CD14-positive monocyte (primary cell): ENCODE data around the gene PDE4D. TPM values are rescaled to one million over a fixed set of nuclear protein-coding genes. Genes with fewer than 3 reads are reported as not detected.

ENCODE experiments used
- DNase-seq, 3 donors: peaks; one replicate each; pipeline ENCODE4 v3.0.0-alpha.2; 2011 to 2022
- H2AFZ ChIP-seq: 2 replicates; pipeline ENCODE4 v1.6.0; 2012; ENCODE audit warnings: mild to moderate bottlenecking, low read depth, low read length, inconsistent platforms; ENCODE audit not compliant: insufficient read depth, poor library complexity, severe bottlenecking
- H3K27ac ChIP-seq, 2 donors: 1 replicate in 1 of 2; 2 replicates in 1 of 2; pipeline ENCODE4 v1.5.1; 2012 to 2013; ENCODE audit warnings: low read length in 2 of 2, control low read depth in 1 of 2, inconsistent platforms in 1 of 2, low read depth in 1 of 2, mild to moderate bottlenecking in 1 of 2
- H3K27me3 ChIP-seq, 2 donors: one replicate each; pipeline versions ENCODE4 v1.6.0 to v1.6.1; 2011 to 2013; ENCODE audit warnings: low read length in 2 of 2; ENCODE audit not compliant: control insufficient read depth in 2 of 2, insufficient read depth in 2 of 2
- H3K36me3 ChIP-seq, 2 donors: replicated peaks in 1 of 2; 1 replicate in 1 of 2; 2 replicates in 1 of 2; pipeline versions ENCODE4 v1.5.1 to v1.6.1; 2012 to 2013; ENCODE audit warnings: low read length in 2 of 2, control low read depth in 1 of 2, inconsistent platforms in 1 of 2, mild to moderate bottlenecking in 1 of 2; ENCODE audit not compliant: insufficient read depth in 2 of 2, control insufficient read depth in 1 of 2
- H3K4me1 ChIP-seq, 2 donors: 1 replicate in 1 of 2; 2 replicates in 1 of 2; pipeline versions ENCODE4 v1.5.1 to v1.6.1; 2012 to 2013; ENCODE audit warnings: low read length in 2 of 2, control low read depth in 1 of 2, inconsistent platforms in 1 of 2, mild to moderate bottlenecking in 1 of 2, moderate library complexity in 1 of 2; ENCODE audit not compliant: insufficient read depth in 2 of 2, control insufficient read depth in 1 of 2
- H3K4me2 ChIP-seq: replicated peaks from 2 replicates; pipeline ENCODE3; 2012; ENCODE audit warnings: low read length, moderate library complexity, mild to moderate bottlenecking; ENCODE audit not compliant: poor library complexity, severe bottlenecking; ENCODE audit errors: extremely low read depth
- H3K4me3 ChIP-seq, 3 experiments: fragments of 200-600 bp in 1 of 3; sonication (generic) in 1 of 3; replicated peaks in 1 of 3; 1 replicate in 2 of 3; 2 replicates in 1 of 3; pipeline ENCODE4 v1.5.1; 2011 to 2013; ENCODE audit warnings: low read length in 3 of 3, mild to moderate bottlenecking in 3 of 3, control low read depth in 2 of 3, low read depth in 2 of 3, inconsistent platforms in 1 of 3, moderate library complexity in 1 of 3
- H3K79me2 ChIP-seq: 2 replicates; pipeline ENCODE4 v1.6.0; 2012; ENCODE audit warnings: mild to moderate bottlenecking, control low read depth, inconsistent platforms, low read length, moderate library complexity; ENCODE audit not compliant: insufficient read depth
- H3K9ac ChIP-seq: 2 replicates; pipeline ENCODE4 v1.6.0; 2017; ENCODE audit warnings: low read length, mild to moderate bottlenecking; ENCODE audit not compliant: insufficient read depth, poor library complexity, severe bottlenecking
- H3K9me3 ChIP-seq, 2 donors: replicated peaks in 1 of 2; 1 replicate in 1 of 2; 2 replicates in 1 of 2; pipeline versions ENCODE4 v1.5.1 to v1.6.1; 2012 to 2013; ENCODE audit warnings: low read length in 2 of 2, control low read depth in 1 of 2; ENCODE audit not compliant: control insufficient read depth in 1 of 2, insufficient read depth in 1 of 2
- H4K20me1 ChIP-seq: 2 replicates; pipeline ENCODE4 v1.6.0; 2012; ENCODE audit warnings: mild to moderate bottlenecking, low read length, control low read depth, moderate library complexity; ENCODE audit not compliant: insufficient read depth
- H3K27ac Mint-ChIP-seq, 7 donors: one replicate each; pipeline ENCODE4 v1.8.0; 2020; ENCODE audit warnings: mild to moderate bottlenecking in 7 of 7, mixed read lengths in 7 of 7, moderate library complexity in 6 of 7, inconsistent platforms in 2 of 7
- H3K27me3 Mint-ChIP-seq, 3 donors: one replicate each; pipeline ENCODE4 v1.8.0; 2021 to 2022; ENCODE audit warnings: low read depth in 3 of 3, mild to moderate bottlenecking in 3 of 3, mixed read lengths in 3 of 3, moderate library complexity in 3 of 3, inconsistent platforms in 1 of 3
- H3K36me3 Mint-ChIP-seq, 2 donors: one replicate each; pipeline ENCODE4 v1.8.0; 2020; ENCODE audit warnings: mixed read lengths in 2 of 2, inconsistent platforms in 1 of 2, mild to moderate bottlenecking in 1 of 2
- H3K4me1 Mint-ChIP-seq: one replicate; pipeline ENCODE4 v1.8.0; 2020; ENCODE audit warnings: mild to moderate bottlenecking, mixed read lengths
- H3K4me3 Mint-ChIP-seq, 2 donors: one replicate each; pipeline ENCODE4 v1.8.0; 2020; ENCODE audit warnings: mild to moderate bottlenecking in 2 of 2, mixed read lengths in 2 of 2, moderate library complexity in 1 of 2
- H3K9me3 Mint-ChIP-seq, 7 donors: one replicate each; pipeline ENCODE4 v1.8.0; 2020 to 2022; ENCODE audit warnings: mixed read lengths in 7 of 7, mild to moderate bottlenecking in 6 of 7, moderate library complexity in 6 of 7, inconsistent platforms in 2 of 7
- CTCF ChIP-seq: fragments of 200-600 bp; IDR thresholded peaks from one replicate; pipeline ENCODE4 v1.8.0; 2022; ENCODE audit warnings: antibody characterized with exemption, mild to moderate bottlenecking
- WGBS: methylation state at CpG from one replicate; pipeline ENCODE4 v1.1.5; 2013; ENCODE audit warnings: missing lambda C conversion rate; ENCODE audit not compliant: insufficient coverage; 5-methylcytosine and 5-hydroxymethylcytosine counted together
- intact Hi-C, 2 donors: fragments of 100-400 bp; cut with micrococcal nuclease; formaldehyde crosslinking; loops; one replicate each; pipeline versions ENCODE4 v1.15.0 to v1.15.1; 2023
- polyA plus RNA-seq, 3 donors: library from polyadenylated mRNA; depleted of rRNA in 1 of 3; unstranded in 2 of 3; stranded (reverse) in 1 of 3; fragments of 300-500 nt in 2 of 3; fragments of >200 nt in 1 of 3; fragmentation: Illumina TruSeq in 2 of 3; gene quantifications; 1 replicate in 2 of 3; 2 replicates in 1 of 3; pipeline ENCODE4 v1.2.3, GENCODE V29; 2012 to 2021

The PDE4D gene
- polyA plus RNA-seq, 3 donors = 1.9 to 3.4 (median 2.8) TPM

DNA sequence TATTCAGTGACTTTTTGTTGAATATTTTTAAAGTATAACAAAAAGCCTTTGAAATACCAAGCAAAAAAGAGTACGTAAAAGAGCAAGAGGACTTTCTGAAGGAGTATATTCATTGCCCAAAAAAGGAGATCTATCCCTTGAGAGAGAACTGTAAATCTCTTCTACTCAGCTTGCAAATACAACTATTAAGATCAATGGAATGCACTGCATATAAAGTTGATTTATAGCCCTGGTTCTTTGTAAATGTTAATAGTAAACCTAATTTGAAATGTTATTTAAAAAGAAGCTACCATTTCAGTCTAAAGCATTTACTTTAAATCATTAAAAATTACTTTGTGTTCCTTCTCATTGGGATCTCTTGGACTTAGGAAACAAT, 168.1 kb downstream of the PDE4D start:
- no CpG with 5 or more reads among the region's 1 CpG for WGBS
- Mint-ChIP-seq H3K27me3 (no peaks in the 10 kb centered on the region), H3K36me3 (no peaks in the 10 kb centered on the region), H3K27ac (no peak overlapping the region), H3K9me3 (no peaks in the 10 kb centered on the region), H3K4me3 (no peak overlapping the region), H3K4me1 (no peaks in the 10 kb centered on the region)
- H3K9ac ChIP-seq = no peak overlapping the region
- H4K20me1 ChIP-seq = no peaks in the 10 kb centered on the region
- no peak overlapping the region for H3K4me3 ChIP-seq
- no peaks in the 10 kb centered on the region for H3K4me1 ChIP-seq
- no peak overlapping the region for H3K27ac ChIP-seq
- H3K4me2 ChIP-seq = no peak overlapping the region
- H2AFZ ChIP-seq = no peak overlapping the region
- H3K9me3 ChIP-seq = no peaks in the 10 kb centered on the region
- H3K36me3 ChIP-seq = no peaks in the 10 kb centered on the region
- no peak for DNase-seq
- no peak for TF ChIP-seq CTCF
- no peaks in the 10 kb centered on the region for H3K79me2 ChIP-seq
- H3K27me3 ChIP-seq = no peaks in the 10 kb centered on the region
- intact Hi-C loops = no loop called here

DNA sequence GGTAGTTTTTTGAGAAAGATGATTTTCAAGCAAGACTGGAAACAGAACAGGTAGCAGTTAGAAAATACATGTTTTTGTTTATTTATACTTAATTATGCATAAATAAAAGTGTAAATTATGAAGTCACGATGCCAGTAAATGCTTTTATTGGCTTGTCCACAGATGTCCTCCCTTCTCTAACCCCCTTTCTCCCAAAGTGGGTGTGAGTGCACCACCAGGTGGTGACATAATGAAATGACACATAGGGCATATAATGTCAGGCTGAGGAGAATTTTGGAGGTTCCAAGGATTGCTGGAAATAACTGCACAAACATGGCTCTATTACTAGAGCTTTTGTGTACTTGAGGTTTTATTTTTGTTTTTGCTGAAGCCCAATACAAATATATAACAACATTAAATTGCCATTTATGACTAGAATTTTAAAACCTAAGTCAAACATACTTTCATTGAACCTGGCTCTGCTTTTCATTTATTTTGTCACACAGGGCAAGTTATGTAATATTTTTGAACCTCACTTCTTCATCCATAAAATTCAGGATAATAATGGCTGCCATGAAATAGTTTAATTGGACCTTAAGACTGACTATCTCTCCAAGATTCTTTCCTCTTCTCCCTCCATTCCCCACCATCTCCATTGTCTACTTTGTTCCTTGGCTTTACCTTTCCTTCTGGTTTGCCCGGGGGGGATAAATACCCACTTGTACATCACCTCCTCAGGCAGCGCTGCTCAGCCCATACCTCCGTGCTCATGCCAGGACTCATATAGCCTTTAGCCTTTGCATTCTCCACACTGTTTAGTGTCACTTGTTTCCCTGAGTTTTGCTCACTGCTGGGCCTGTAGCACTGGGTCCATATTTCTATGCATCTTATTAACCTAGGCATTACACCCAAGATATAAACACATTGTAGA, 168.8 kb downstream of the PDE4D start:
- intact Hi-C loops = no loop called here
- Mint-ChIP-seq H3K27me3 (no peaks in the 10 kb centered on the region), H3K4me3 (no peak overlapping the region), H3K27ac (no peak overlapping the region), H3K9me3 (no peaks in the 10 kb centered on the region), H3K36me3 (no peaks in the 10 kb centered on the region), H3K4me1 (no peaks in the 10 kb centered on the region)
- TF ChIP-seq CTCF = peak; percentile 66
- 100% methylated on average over 3 of the region's 4 CpGs for WGBS
- Histone ChIP-seq H4K20me1 (no peaks in the 10 kb centered on the region), H3K79me2 (no peaks in the 10 kb centered on the region), H3K4me3 (no peak overlapping the region), H3K9me3 (no peaks in the 10 kb centered on the region), H2AFZ (no peak overlapping the region), H3K4me1 (no peaks in the 10 kb centered on the region), H3K36me3 (no peaks in the 10 kb centered on the region), H3K27ac (no peak overlapping the region), H3K4me2 (no peak overlapping the region), H3K9ac (no peak overlapping the region), H3K27me3 (no peaks in the 10 kb centered on the region)
- DNase-seq = peak in 1 of 3 donors; percentile 2
